NCI-H526 treated with DMSO at 0.1 percent for 48 hours (cell line): ENCODE measurements around the gene CSNK1G3.
"Not testable (repeated sequence)": the region's sequence is repeated elsewhere in the genome, so short reads cannot be mapped to it uniquely, and the experiment has no call there.

Source experiments
- DNase-seq: peaks from one replicate; lab custom pipeline; 2025; lab: John Stamatoyannopoulos, UW

Gene CSNK1G3

GRCh38 chr5:123559434-123559775 is 47.4 kb downstream of the CSNK1G3 start:
- no peak for DNase-seq

GRCh38 chr5:123561230-123561629 is 49.3 kb downstream of the CSNK1G3 start:
- DNase-seq: no peak

- no peak for DNase-seq
Observed at GRCh38 chr5:123571927-123572326, 60.0 kb downstream of the CSNK1G3 start.

GRCh38 chr5:123578390-123578789 is 66.4 kb downstream of the CSNK1G3 start:
- no peak for DNase-seq

GRCh38 chr5:123579410-123579809 is 67.4 kb downstream of the CSNK1G3 start:
- no peak for DNase-seq

GRCh38 chr5:123582550-123583285 is 70.7 kb downstream of the CSNK1G3 start:
- DNase-seq: no peak

GRCh38 chr5:123585871-123586270 is 73.9 kb downstream of the CSNK1G3 start:
- DNase-seq: no peak

GRCh38 chr5:123594434-123594833 is 82.5 kb downstream of the CSNK1G3 start:
- DNase-seq: no peak

GRCh38 chr5:123597018-123597417 is 85.0 kb downstream of the CSNK1G3 start:
- no peak for DNase-seq

GRCh38 chr5:123598028-123598689 is 86.2 kb downstream of the CSNK1G3 start:
- no peak for DNase-seq

- no peak for DNase-seq
Observed at GRCh38 chr5:123599171-123599570, 87.2 kb downstream of the CSNK1G3 start.

- no peak for DNase-seq
Observed at GRCh38 chr5:123601610-123602009, 89.6 kb downstream of the CSNK1G3 start.

GRCh38 chr5:123605822-123606221 is 93.8 kb downstream of the CSNK1G3 start:
- no peak for DNase-seq

- no peak for DNase-seq
Observed at GRCh38 chr5:123610209-123610608, 98.2 kb downstream of the CSNK1G3 start.

GRCh38 chr5:123610665-123611405 is 98.9 kb downstream of the CSNK1G3 start:
- peak; percentile 38 for DNase-seq

GRCh38 chr5:123611406-123611709 is 99.4 kb downstream of the CSNK1G3 start:
- no peak for DNase-seq

- DNase-seq: no peak
Observed at GRCh38 chr5:123617561-123617960, 105.6 kb downstream of the CSNK1G3 start.

- DNase-seq: no peak
Observed at GRCh38 chr5:123626051-123626450, 114.1 kb downstream of the CSNK1G3 start.

GRCh38 chr5:123628860-123629544 is 117.0 kb downstream of the CSNK1G3 start:
- DNase-seq: no peak

GRCh38 chr5:123636006-123636405 is 124.0 kb downstream of the CSNK1G3 start:
- DNase-seq: no peak

GRCh38 chr5:123637028-123637427 is 125.1 kb downstream of the CSNK1G3 start:
- DNase-seq: not testable (repeated sequence)

- no peak for DNase-seq
Observed at GRCh38 chr5:123639244-123639643, 127.3 kb downstream of the CSNK1G3 start.
